Measurements from ENCODE around the gene ATP6V0B.

- no peak for TF ChIP-seq ZNF589 (CRISPR knock-in tag; IDR thresholded peaks at IDR 0.05; ENCODE audit: low read depth)
- no peak for TF ChIP-seq CHAMP1 (IDR thresholded peaks at IDR 0.05)
- TF ChIP-seq POLR2B (IDR thresholded peaks at IDR 0.05; ENCODE audit: low read depth, partially characterized antibody): no peak
- TF ChIP-seq ZNF175 (CRISPR knock-in tag; IDR thresholded peaks at IDR 0.05; ENCODE audit: low read depth): no peak
- TF ChIP-seq CUX1 (CRISPR knock-in tag; IDR thresholded peaks at IDR 0.05): no peak
- TF ChIP-seq RFX5 (IDR thresholded peaks at IDR 0.05; ENCODE audit: low read depth, low read length): no peak
- TF ChIP-seq E2F5 (CRISPR knock-in tag; IDR thresholded peaks at IDR 0.05): no peak
Observed at GRCh38 chr1:43976045-43976444, 1.3 kb downstream of the ATP6V0B start.

Data from K562 (cell line).